MM.1S (cell line): Measurements from ENCODE around the gene ATG4B.

Source experiments
- DNase-seq: peaks from one replicate; pipeline ENCODE4 v3.0.0-alpha.2; 2015
- H2AFZ ChIP-seq: fragments of 300-600 bp; sonication (generic); 2 replicates; pipeline ENCODE4 v1.6.0; 2016; ENCODE audit warnings: antibody characterized with exemption, low read length
- H3F3A ChIP-seq: fragments of 300-600 bp; sonication (generic); 2 replicates; pipeline ENCODE4 v1.6.1; 2016; ENCODE audit warnings: mild to moderate bottlenecking, antibody characterized with exemption, low read length, moderate library complexity, mixed read lengths; ENCODE audit not compliant: insufficient read depth
- H3K27ac ChIP-seq: fragments of 300-600 bp; sonication (generic); 2 replicates; pipeline ENCODE4 v1.5.1; 2016; ENCODE audit warnings: mild to moderate bottlenecking, low read length
- H3K27me3 ChIP-seq: fragments of 300-600 bp; sonication (generic); replicated peaks from 2 replicates; pipeline ENCODE4 v1.6.0; 2016; ENCODE audit warnings: low read length; ENCODE audit not compliant: insufficient read depth
- H3K36me3 ChIP-seq: fragments of 300-600 bp; sonication (generic); replicated peaks from 2 replicates; pipeline ENCODE4 v1.6.1; 2016; ENCODE audit warnings: mild to moderate bottlenecking, low read length, mixed read lengths; ENCODE audit not compliant: insufficient read depth
- H3K4me1 ChIP-seq: fragments of 300-600 bp; sonication (generic); 2 replicates; pipeline ENCODE4 v1.6.1; 2016; ENCODE audit warnings: low read length, mixed read lengths
- H3K4me2 ChIP-seq: fragments of 300-600 bp; sonication (generic); 2 replicates; pipeline ENCODE4 v1.6.0; 2016; ENCODE audit warnings: low read depth, low read length
- H3K4me3 ChIP-seq: fragments of 300-600 bp; sonication (generic); 2 replicates; pipeline ENCODE4 v1.5.1; 2016; ENCODE audit warnings: low read length, mixed read lengths
- H3K79me2 ChIP-seq: fragments of 300-600 bp; sonication (generic); 2 replicates; pipeline ENCODE4 v1.6.1; 2016; ENCODE audit warnings: mixed run types, low read length, mixed read lengths
- H3K9ac ChIP-seq: fragments of 300-600 bp; sonication (generic); 2 replicates; pipeline ENCODE4 v1.6.1; 2016; ENCODE audit warnings: low read length, mixed read lengths
- H3K9me2 ChIP-seq: fragments of 300-600 bp; sonication (generic); replicated peaks from 2 replicates; pipeline ENCODE4 v1.6.1; 2016; ENCODE audit warnings: mild to moderate bottlenecking, low read length, mixed read lengths; ENCODE audit not compliant: insufficient read depth
- H3K9me3 ChIP-seq: fragments of 300-600 bp; sonication (generic); replicated peaks from 2 replicates; pipeline ENCODE4 v1.6.1; 2016; ENCODE audit warnings: mild to moderate bottlenecking, low read length, mixed read lengths; ENCODE audit not compliant: insufficient read depth
- H4K20me1 ChIP-seq: fragments of 300-600 bp; sonication (generic); 2 replicates; pipeline ENCODE4 v1.6.1; 2016; ENCODE audit warnings: mild to moderate bottlenecking, low read length, moderate library complexity, mixed read lengths; ENCODE audit not compliant: insufficient read depth
- EZH2 ChIP-seq: fragments of 300-600 bp; sonication (generic); optimal IDR thresholded peaks from 2 replicates; pipeline ENCODE3; 2017; ENCODE audit warnings: low read depth, mild to moderate bottlenecking, antibody characterized with exemption, low read length, mixed read lengths
- EZH2phosphoT487 ChIP-seq: fragments of 300-600 bp; sonication (generic); IDR thresholded peaks from 2 replicates; pipeline ENCODE4 v1.6.1; 2018; ENCODE audit warnings: antibody characterized with exemption, low read length
- TF ChIP-seq, protein P1 (sequence below): fragments of 300-600 bp; sonication (generic); IDR thresholded peaks from 2 replicates; pipeline ENCODE4 v1.5.1; 2016; ENCODE audit warnings: antibody characterized with exemption, low read length, mixed read lengths

ATG4B gene

DNA sequence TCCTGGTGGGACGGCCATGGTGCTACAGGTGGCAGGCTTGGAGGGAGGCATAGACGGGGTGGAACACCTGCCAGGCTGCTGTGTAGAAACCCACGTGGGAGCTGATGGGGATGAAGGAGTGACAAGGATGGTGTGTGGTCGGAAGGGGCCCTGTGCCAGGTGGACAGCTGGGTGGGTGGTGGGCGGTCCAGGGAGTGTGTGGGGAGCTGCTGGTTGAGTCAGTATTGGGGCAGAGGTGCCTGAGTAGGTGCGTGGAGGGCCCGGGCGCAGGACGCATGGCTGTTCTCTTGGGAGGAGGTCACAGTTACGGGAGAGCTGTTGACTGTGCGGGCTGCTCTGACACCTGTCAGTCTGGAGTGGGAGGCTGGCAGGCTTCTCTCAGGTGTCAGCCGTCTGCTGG, 84.4 kb downstream of the ATG4B start:
- no peak overlapping the region for H3K27ac ChIP-seq
- H2AFZ ChIP-seq: no peak overlapping the region
- H3K9me2 ChIP-seq: no peaks in the 10 kb centered on the region
- H3F3A ChIP-seq: no peaks in the 10 kb centered on the region
- H3K9me3 ChIP-seq: no peaks in the 10 kb centered on the region
- no peak overlapping the region for H3K9ac ChIP-seq
- TF ChIP-seq, protein P1, sequence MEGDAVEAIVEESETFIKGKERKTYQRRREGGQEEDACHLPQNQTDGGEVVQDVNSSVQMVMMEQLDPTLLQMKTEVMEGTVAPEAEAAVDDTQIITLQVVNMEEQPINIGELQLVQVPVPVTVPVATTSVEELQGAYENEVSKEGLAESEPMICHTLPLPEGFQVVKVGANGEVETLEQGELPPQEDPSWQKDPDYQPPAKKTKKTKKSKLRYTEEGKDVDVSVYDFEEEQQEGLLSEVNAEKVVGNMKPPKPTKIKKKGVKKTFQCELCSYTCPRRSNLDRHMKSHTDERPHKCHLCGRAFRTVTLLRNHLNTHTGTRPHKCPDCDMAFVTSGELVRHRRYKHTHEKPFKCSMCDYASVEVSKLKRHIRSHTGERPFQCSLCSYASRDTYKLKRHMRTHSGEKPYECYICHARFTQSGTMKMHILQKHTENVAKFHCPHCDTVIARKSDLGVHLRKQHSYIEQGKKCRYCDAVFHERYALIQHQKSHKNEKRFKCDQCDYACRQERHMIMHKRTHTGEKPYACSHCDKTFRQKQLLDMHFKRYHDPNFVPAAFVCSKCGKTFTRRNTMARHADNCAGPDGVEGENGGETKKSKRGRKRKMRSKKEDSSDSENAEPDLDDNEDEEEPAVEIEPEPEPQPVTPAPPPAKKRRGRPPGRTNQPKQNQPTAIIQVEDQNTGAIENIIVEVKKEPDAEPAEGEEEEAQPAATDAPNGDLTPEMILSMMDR: no peak
- TF ChIP-seq EZH2phosphoT487 (no peak), EZH2 (no peak)
- H3K4me2 ChIP-seq: no peak overlapping the region
- H3K36me3 ChIP-seq: no peaks in the 10 kb centered on the region
- no peaks in the 10 kb centered on the region for H3K79me2 ChIP-seq
- H4K20me1 ChIP-seq: no peaks in the 10 kb centered on the region
- DNase-seq: no peak
- no peaks in the 10 kb centered on the region for H3K4me1 ChIP-seq
- H3K27me3 ChIP-seq: no peaks in the 10 kb centered on the region
- H3K4me3 ChIP-seq: no peak overlapping the region

DNA sequence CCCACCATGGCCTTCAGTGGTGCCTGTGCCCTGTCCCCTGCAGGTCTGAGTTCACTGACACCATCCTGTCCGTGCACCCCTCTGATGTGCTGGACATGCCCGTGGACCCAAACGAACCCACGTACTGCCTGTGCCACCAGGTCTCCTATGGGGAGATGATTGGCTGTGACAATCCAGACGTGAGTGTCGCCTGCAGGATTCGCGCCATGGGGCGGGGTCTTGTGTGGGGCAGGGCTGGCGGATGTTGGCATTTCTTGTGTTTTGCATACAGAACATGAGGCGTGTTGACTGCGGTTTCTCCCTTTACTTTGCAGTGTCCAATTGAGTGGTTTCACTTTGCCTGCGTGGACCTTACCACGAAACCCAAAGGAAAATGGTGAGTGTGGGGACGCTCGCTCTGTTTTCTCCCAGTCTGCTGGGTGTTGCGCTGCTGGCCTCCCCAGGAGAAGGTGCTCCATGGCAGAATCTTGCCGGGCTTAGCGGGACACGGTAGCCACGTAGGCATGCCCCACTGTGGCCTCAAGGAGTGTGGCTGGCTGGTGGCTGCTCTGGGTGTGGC, 85.5 kb downstream of the ATG4B start:
- Histone ChIP-seq H3F3A (no peaks in the 10 kb centered on the region), H3K27me3 (no peaks in the 10 kb centered on the region), H3K36me3 (no peaks in the 10 kb centered on the region), H3K79me2 (no peaks in the 10 kb centered on the region), H3K4me1 (no peaks in the 10 kb centered on the region), H3K9me2 (no peaks in the 10 kb centered on the region), H3K9ac (no peak overlapping the region), H3K4me3 (no peak overlapping the region), H3K27ac (no peak overlapping the region), H3K9me3 (no peaks in the 10 kb centered on the region), H3K4me2 (no peak overlapping the region), H2AFZ (no peak overlapping the region), H4K20me1 (no peaks in the 10 kb centered on the region)
- no peak for DNase-seq
- TF ChIP-seq, protein P1: no peak
- TF ChIP-seq EZH2phosphoT487 (no peak), EZH2 (no peak)
